ENCODE data around the gene UPP1.
A peak's percentile ranks its signal among the peaks of the same experiment; 100 is the strongest.
"Not testable (repeated sequence)": the region's sequence is repeated elsewhere in the genome, so short reads cannot be mapped to it uniquely, and the experiment has no call there.

UPP1 gene

DNA sequence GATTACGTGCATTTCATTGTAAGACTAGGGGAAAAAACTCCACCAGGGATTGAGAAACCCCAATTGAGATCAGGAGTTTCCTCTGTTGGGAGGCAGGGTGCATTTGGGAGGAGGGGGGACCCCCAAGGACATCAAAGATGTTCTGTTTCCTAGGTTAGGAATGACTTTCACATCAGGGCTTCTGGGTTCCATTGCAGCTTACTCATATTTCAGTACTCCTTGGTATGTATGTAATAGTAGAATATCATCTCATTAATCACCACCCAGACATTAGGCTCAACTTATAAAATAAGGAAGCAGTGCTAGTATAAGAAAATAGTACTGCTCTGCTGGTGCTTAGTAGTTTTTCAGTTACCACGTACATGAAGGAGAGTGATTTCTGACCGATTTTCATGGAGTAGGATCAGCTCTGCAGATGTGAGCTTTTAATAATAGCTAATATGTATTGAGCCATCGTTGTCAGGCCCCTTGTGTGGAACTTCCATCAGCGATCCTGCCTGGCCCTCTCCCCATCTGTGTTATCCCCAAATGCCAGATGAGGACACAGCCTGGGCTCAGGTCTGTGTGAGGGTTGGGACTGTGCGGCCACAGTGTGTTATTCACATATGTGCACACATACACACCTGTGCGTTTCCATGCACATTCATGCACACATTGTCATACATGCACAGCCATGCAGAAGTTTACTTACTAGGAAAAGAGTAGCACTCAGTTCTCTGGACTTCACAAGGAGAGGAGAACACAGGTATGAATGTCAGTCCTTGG, 23.5 kb downstream of the UPP1 start:
- DNase-seq: no peak

DNA sequence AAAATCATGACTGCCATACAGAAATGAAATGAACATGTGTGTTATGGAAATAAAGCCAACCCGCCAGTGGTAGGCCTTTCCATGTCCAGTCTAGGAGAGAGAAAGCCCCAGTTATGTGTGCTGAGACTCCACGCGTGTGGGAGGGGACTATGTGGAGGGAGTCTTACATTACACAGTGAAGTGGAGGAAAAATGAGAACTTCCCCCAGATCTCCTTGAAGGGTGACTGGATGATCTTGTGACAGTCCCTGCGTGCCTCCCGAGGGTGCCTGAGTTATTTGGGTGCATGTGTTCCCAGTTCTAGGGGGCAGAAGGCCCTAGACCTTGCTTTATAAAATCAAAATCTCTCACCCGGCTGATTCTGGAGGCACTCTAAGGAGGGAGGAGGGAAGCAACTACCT, 24.2 kb downstream of the UPP1 start:
- no peak for DNase-seq

DNA sequence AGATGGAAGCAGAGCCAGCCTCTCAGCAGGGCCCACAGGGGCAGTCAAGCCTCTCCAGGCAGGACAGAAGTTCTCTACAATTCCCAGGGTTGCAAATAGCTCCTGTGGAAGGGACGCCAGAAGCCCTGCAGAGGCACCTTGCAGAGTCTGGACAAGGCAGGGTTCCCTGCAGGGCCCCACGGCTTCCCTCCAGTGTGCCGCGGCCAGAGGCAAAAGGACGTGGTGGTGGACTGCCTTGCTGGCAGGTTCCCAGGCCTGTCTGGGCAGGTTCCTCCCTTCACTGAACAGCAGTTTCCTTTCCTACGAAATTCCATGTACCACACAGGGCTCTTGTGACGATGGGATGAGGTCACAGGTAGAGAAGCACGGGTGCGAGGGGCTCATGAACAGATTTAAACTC, 25.1 kb downstream of the UPP1 start:
- DNase-seq: no peak

DNA sequence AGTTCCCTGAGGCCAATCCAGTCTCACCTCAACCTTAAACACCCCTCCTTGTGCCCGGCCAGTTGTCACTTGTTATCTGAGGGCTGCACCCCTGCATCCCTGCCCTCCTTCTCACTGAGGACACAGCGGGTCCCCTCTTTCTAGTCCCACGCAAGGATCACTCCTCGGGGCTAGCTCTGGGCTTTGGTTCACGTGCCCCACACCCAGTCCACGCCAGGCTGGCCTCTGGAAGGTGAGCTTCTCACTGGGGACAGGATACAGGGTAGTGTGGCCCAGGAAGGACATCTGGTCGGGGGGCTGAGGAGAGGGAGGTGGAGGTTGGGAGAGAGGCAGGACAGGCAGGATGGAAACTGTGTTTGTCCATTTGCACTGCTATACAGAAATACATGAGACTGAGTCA, 25.5 kb downstream of the UPP1 start:
- no peak for DNase-seq

DNA sequence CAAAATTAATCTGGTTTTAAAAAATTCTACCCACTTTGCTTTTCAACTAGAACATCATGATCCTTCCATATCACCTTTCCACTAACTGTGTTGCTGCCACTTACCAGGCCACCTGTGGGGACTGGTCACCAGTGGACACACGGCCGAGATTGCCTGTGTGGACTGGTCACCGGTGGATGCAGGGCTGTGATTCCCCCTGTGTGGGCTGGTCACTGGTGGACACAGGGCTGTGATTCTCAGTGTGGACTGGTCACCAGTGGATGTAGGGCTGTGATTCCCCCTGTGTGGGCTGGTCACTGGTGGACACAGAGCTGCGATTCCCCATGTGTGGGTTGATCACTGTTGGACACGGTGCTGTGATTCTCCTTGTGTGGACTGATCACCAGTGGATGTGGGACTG, 27.0 kb downstream of the UPP1 start:
- DNase-seq: no peak

DNA sequence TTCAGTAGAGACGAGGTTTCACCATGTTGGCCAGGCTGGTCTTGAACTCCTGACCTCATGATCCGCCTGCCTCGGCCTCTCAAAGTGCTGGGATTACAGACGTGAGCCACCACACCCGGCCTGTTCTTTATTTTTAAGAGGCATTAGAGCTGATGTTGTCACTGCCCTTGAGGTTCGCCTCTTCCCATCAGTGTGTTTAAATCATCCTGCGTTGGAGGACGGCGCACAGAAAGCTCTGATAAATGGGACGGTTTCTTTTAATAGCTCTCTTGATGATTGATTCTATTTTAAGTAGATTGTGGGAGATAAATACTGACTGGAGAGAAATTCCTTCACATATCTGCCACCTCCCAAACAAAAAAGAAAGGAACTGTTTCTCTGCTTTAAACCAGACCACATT, 29.0 kb downstream of the UPP1 start:
- DNase-seq: no peak

DNA sequence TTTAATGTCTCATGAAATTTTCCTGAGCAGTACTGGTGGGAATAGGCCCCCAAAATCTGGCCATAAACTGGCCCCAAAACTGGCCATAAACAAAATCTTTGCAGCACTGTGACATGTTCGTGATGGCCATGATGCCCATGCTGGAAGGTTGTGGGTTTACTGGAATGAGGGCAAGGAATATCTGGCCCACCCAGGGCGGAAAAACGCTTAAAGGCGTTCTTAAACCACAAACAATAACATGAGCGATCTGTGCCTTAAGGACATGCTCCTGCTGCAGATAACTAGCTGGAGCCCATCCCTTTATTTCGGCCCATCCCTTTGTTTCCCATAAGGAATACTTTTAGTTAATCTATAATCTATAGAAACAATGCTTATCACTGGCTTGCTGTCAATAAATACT, 31.5 kb downstream of the UPP1 start:
- DNase-seq: not testable (repeated sequence)

DNA sequence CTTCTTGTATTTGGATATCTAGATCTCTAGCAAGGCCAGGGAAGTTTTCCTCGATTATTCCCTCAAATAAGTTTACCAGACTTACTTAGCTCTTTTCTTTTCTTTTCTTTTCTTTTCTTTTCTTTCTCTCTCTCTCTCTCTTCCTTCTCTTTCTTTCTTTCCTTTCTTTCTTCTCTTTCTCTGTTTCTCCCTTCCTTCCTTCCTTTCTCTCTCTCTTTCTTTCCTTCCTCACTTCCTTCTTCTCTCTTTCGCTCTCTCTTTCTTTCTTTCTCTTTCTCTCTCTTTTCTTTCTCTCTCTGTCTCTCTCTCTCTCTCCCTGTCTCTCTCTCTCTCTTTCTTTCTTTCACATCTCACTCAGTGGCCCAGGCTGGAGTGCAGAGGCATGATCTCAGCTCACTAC, 37.0 kb downstream of the UPP1 start:
- no peak for DNase-seq

DNA sequence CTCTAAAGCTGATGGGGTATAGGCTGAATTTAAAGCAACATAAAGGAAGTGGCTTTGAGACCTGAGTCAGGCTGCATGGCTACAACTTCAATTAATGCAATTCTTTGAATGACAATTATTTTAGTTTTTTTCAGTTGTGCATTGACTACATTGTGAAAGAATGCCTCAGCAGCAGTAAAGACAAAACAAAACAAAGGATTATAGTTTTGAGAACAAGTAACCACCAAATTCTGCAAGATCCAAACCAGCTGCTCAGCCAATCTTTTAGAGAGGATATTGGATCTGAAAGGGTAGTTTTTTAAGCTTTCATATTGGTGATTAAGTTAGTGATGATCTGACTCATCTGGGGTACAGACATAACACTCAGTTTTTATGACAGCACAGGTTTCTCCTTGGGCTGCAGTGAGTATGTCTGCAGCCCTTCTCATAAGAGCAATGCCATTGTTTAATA, 41.6 kb downstream of the UPP1 start:
- DNase-seq: peak; percentile 78

DNA sequence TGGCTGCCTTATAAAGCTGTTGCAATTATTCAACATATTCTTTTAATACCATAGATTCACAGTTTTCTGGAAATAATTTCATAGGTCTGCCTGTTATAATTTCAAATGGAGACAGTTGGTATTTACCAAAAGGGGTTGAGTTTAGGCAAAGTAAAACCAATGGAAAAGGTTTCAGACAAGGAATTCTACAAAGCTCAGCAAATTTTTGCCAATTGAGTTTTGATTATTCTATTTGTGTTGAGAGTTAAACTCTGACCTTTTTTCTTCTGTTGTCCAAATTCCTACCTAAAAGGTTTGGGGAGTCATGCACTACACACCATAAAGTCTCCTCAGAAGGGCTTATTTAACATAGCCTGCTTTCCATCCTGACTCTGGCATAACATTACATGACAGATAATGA, 43.7 kb downstream of the UPP1 start:
- DNase-seq: no peak

DNA sequence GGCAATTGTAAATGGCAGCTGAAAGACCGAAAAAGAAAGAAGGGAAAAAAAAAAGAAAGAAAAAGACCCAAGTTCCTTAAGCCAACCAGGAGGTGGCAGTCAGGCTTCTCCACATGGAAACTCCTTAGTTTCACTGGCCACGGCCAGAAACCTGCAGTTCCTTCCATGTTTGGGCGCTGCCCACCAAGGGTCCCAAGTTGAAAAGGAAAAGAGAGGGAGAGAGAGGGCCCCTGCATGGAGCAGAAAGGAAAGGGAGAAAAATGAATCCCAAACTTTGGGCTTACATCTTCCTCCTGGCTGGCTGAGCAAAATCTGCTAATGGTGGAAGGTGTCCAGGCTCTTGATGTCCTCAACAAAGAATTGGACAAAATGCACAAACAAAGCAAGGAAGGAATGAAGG, 50.4 kb downstream of the UPP1 start:
- no peak for DNase-seq

DNA sequence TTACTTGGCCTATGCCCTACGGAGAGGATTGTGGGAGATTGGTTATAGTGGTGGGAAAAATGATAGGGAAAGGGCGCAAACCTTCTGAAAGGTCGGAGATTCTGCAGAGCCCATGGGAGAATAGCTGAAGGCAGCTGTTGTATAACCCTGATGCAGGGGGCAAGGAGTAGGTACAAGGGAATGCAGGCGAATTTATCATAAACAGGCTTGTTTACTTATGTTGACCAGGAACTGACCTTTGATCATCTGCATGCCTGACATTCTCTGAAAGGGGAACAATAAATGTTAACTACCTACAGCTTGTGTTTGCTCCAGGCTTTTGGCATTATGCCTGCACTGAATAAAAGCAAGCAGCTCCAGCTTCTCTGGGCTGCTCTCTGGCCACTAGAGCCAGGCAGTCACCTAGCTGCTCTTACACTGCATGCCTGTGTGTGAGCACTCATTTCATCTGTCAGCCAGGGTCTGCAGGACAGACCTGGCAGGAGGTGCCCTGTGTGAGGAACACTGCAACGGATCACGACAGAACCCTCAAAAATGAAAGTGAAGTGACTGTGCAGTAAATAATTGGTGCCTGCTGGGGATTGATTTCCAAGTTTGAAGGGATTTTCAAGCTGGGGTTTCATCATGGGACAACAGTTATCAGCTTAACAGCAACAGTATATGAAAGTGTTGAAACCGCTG, 51.1 kb downstream of the UPP1 start:
- no peak for DNase-seq

DNA sequence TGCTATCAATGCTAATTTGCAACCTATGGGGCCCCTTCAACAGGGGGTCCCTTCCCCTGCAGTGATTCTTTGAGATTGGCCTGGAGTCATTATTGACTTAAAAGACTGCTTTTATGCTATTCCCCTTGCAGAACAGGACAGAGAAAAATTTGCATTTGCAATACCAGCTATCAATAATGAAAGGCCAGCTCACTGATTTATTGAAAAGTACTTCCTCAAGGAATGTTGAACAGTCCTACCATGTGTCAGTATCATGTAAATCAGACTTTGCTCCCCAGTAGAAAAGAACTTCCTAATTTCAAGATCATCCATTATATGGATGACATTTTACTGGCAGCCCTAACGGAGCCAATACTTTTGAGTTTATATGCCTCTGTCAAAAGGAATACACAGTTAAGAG, 52.5 kb downstream of the UPP1 start:
- no peak for DNase-seq

DNA sequence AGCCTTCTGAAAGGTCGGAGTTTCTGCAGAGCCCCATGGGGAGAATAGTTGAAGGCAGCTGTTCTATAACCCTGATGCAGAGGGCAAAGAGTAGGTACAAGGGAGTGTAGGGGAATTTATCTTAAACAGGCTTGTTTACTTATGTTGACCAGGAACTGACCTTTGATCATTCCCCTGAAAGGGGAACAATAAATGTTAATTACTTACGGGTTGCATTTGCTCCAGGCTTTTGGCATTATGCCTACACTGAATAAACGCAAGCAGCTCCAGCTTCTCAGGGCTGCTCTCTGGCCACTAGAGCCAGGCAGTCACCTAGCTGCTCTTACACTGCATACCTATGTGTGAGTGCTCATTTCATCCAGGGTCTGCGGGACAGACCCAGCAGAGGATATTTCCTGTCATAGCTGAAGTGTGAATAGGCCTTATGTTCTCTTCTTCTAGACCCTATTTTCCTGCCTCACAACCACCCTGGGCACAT, 55.3 kb downstream of the UPP1 start:
- no peak for DNase-seq

DNA sequence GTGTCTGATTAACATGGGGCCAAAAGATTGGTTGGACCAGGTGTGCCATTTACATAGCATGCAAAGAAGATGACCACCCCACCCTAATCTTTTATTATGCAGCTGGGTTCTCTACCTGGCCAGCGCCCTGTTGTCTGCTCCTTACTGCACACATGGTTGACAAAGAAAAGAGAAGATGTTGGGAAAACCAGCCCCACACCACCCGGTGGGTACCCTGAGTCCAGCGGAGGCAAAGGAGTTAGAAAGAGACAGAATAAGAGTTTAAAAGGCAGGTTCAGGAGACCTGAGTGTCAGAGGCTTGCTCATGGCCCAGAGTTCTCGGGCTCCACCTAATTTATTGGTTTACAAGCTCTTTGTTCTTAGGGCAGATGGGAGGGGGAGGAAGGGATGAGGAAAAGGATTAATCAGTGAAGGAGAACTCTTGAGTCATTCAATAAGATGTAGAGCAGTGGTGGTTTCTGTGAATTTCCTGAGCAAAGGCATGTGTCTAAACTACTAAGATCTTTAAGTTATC, 58.1 kb downstream of the UPP1 start:
- no peak for DNase-seq

DNA sequence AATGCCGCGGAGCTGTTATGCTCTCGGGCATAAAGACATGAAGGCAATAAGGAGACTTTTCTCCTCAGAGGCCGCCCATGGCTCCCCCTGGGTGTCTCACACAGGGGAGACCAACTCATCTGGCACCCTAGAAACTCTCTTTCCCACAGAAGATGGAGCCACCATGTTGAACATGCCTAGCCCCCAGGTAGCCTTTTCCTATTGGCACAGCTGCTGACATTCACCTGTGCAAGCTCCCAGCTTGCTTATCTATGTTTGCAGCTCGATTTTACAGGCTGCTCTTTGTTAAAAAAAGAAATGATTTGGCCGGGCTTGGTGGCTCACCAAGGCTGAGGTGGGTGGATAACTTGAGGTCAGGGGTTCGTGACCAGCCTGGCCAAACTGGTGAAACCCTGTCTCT, 58.6 kb downstream of the UPP1 start:
- not testable (repeated sequence) for DNase-seq

DNA sequence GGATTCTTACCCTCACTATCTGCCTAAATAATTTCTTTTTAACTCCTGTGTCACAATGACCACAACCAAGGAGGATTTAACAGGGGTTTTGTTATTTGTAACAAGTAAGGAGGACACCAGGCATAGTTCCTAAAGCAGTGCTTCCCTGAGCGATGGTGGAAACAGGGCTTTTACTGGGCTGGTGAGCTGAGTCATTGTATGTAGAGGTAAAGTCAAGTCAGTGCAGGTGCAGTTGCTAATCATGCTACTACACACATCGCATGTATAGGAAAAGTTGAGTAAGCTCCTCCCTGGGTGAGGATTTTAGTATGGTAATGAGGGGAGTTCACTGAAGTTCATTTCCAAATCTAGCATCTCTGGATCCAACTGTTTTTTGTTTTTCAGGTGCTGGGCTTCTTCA, 59.2 kb downstream of the UPP1 start:
- no peak for DNase-seq

DNA sequence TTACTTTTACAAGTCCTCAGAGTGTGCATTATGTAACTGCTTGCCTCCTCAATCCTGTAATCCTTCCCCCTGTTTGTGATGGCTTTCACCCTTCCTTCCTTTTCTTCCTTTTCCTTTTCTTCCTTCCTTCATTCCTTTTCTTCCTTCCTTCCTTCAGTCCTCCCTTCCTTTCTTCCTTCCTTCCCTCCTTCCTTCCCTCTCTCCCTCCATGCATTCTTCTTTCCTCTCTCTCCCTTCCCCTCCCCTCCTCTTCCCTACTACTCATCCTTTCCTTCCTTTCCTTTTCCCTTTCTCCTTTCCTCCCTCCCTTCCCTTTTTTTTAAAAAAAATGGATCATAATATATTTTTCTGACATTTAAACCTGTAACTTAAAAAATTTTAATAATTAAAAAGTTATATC, 60.0 kb downstream of the UPP1 start:
- no peak for DNase-seq

DNA sequence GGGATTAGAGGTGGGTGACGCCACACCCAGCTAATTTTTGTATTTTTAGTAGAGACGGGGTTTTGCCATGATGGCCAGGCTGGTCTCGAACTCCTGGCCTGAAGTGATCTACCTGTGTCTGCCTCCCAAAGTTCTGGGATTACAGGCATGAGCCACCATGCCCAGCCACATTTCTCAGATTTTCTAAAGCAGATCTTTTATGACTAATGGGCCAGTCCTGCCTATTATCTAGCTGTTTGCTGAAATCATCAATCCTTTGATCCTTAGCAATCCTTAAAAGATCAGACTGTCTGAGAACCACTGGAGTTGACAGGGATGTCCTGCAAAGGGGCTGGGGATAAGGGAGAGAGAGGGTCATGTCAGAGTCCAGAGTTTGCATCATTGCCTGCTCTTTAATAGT, 61.0 kb downstream of the UPP1 start:
- no peak for DNase-seq

DNA sequence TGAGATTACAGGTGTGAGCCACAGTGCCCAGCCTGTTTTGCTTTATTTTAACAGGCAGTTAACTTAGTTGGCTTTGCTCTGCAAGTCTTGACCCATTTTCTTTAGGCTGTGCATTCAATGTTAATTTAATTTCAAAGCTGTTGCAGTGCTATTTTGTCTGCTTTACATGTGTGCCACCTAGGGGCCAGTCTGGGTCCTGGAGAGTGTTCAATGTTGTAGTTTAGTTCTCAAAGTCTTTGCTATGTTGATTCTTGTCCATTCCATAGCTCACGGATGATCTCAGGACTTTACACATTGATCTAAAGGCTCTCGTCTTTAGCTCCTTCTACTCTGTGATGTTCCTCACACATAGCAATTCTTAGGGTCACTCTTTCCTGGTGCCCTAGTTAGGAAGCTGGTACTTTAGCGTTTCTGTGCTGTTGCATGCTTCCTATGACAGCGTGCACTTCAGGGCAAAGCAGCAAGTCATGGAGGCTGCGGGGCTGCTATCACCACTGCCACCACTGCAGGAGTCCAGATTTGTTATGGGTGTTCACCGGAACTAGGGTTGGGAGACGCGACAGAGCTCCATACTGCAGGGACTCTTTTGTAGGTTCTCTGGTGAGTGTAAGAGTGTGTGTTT, 65.8 kb downstream of the UPP1 start:
- peak; percentile 48 for DNase-seq

Data from activated CD4-positive, alpha-beta T cell treated with anti-CD3 and anti-CD28 coated beads, Interleukin-2, amount 50 U/mL, for 16 hours (primary cell).